ENCODE results near the gene ADD2.

DNA sequence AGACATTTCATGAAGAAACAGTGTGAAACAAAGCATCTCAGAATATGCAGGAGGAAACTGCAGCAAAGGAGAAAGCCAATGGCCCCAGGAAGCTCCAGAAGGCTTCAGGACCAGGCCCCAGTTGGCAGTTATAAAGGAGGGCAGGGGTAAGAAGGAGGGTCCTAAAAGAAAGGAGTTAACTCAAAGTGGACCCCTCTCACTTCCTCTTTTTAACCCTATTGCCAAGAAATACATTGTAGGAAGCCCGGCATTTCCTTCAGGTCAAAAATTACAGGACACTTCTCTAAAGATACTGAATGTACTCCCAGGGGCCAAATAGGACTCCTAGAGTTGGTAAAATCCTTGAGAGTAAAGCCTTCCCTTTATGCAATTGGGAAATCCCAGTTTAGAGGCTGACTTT is 137.2 kb downstream of the ADD2 start:
- no peak for TF ChIP-seq EZH2 (IDR thresholded peaks at IDR 0.05; ENCODE audit: insufficient read depth, low read length)
- TF ChIP-seq, protein P1, sequence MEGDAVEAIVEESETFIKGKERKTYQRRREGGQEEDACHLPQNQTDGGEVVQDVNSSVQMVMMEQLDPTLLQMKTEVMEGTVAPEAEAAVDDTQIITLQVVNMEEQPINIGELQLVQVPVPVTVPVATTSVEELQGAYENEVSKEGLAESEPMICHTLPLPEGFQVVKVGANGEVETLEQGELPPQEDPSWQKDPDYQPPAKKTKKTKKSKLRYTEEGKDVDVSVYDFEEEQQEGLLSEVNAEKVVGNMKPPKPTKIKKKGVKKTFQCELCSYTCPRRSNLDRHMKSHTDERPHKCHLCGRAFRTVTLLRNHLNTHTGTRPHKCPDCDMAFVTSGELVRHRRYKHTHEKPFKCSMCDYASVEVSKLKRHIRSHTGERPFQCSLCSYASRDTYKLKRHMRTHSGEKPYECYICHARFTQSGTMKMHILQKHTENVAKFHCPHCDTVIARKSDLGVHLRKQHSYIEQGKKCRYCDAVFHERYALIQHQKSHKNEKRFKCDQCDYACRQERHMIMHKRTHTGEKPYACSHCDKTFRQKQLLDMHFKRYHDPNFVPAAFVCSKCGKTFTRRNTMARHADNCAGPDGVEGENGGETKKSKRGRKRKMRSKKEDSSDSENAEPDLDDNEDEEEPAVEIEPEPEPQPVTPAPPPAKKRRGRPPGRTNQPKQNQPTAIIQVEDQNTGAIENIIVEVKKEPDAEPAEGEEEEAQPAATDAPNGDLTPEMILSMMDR (IDR thresholded peaks at IDR 0.05; ENCODE audit: insufficient read depth, low read depth, low read length) = no peak
